Esophagus muscularis mucosa (tissue), 3 donors: ENCODE results near the gene RBM15.

Experiments
- CTCF ChIP-seq, 3 experiments: fragments of 200-600 bp in 2 of 3; fragments of 450-650 bp in 1 of 3; sonication (generic) in 2 of 3; IDR thresholded peaks; one replicate each; pipeline ENCODE4 v1.5.1; 2017 to 2019; ENCODE audit warnings: antibody characterized with exemption in 3 of 3, mild to moderate bottlenecking in 2 of 3, moderate library complexity in 1 of 3
- EP300 ChIP-seq: sonication (generic); formaldehyde crosslinking; IDR thresholded peaks from one replicate; pipeline ENCODE4 v1.6.1; 2017; ENCODE audit warnings: antibody characterized with exemption

- TF ChIP-seq CTCF (IDR thresholded peaks at IDR 0.05) (no peak), EP300 (no peak)
Observed at GRCh38 chr1:110291241-110292030, 47.7 kb upstream of the RBM15 start.
